Measurements from ENCODE around the gene CAPRIN2.

Gene CAPRIN2

DNA sequence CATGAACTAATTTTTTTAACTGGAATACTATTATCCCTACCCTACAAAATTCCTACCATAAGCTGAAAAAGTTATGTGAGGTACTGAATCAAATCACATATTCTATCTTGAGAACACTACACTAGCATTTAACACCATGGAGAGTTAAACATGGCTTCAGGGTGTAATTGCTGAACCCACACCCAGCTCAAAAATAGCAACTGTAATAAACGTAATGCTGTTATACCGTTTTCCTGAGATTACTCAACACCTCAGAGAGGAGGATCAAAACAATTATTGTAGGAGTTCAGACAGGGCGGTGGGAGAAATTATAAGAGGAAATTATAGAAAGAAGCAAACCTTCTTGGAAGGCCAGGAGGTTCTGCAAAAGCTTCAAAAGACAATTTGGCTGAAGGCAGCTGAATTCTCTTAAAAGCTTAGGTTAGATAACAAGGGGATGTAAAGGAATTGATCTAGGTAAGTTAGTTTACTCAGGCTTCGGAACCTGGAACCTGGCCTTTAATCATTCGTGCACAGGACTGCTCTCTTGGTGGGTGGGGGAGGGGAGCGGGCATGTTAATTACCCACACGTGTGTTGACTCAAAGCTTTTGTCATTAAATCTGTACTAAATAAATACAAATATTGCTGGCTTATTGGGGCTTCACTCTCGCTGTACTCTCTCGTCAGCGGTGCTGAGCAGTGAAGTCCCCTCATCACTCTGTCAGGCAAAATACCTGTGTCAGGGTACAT lies 47.0 kb downstream of the CAPRIN2 start:
- no peak for DNase-seq (ENCODE audit: low read depth)
- no peak overlapping the region for H3K4me3 ChIP-seq (ENCODE audit: low read length)
- TF ChIP-seq, protein P1, sequence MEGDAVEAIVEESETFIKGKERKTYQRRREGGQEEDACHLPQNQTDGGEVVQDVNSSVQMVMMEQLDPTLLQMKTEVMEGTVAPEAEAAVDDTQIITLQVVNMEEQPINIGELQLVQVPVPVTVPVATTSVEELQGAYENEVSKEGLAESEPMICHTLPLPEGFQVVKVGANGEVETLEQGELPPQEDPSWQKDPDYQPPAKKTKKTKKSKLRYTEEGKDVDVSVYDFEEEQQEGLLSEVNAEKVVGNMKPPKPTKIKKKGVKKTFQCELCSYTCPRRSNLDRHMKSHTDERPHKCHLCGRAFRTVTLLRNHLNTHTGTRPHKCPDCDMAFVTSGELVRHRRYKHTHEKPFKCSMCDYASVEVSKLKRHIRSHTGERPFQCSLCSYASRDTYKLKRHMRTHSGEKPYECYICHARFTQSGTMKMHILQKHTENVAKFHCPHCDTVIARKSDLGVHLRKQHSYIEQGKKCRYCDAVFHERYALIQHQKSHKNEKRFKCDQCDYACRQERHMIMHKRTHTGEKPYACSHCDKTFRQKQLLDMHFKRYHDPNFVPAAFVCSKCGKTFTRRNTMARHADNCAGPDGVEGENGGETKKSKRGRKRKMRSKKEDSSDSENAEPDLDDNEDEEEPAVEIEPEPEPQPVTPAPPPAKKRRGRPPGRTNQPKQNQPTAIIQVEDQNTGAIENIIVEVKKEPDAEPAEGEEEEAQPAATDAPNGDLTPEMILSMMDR (IDR thresholded peaks at IDR 0.05; ENCODE audit: insufficient read depth, low read depth, low read length, missing control alignments): no peak

DNA sequence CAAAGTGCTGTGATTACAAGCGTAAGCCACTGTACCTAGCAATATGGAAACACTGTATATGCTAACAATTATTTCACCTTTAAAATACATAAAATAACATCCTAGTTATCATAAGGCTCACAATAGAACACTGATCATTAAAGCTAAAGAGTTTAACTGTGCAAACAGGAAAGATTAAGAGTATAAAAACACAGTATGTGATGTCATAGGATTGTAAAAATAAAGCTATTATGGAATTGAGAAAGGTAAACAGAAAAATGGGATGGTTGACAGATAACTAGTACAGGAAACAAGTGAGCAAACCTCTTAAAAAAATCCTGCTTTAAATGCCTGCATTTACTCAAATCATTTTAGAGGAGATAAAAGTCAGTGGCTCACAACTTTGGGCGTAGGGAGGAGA lies 48.3 kb downstream of the CAPRIN2 start:
- no peak overlapping the region for H3K4me3 ChIP-seq (ENCODE audit: low read length)
- no peak for DNase-seq (ENCODE audit: low read depth)
- TF ChIP-seq, protein P1 (IDR thresholded peaks at IDR 0.05; ENCODE audit: insufficient read depth, low read depth, low read length, missing control alignments): no peak

DNA sequence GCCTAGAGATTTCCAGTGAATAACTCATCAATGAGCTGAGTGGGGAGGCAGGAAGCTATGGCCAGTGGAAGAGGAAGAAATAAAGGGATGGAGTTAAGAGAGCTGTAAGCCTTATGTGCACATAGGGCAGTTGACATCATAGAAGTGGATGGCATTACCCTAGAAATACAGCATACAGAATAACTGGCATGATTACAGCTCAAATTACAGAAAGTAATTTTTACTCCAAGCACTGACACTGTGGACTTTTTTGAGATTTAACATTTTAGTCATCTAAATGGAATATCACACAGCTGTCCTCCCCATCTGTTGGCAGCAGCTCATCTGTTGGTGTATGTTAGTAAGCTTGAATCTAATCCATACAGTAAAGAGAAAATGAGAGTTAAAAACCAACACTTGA lies 53.7 kb downstream of the CAPRIN2 start:
- TF ChIP-seq, protein P1 (IDR thresholded peaks at IDR 0.05; ENCODE audit: insufficient read depth, low read depth, low read length, missing control alignments): no peak
- DNase-seq (ENCODE audit: low read depth): no peak

DNA sequence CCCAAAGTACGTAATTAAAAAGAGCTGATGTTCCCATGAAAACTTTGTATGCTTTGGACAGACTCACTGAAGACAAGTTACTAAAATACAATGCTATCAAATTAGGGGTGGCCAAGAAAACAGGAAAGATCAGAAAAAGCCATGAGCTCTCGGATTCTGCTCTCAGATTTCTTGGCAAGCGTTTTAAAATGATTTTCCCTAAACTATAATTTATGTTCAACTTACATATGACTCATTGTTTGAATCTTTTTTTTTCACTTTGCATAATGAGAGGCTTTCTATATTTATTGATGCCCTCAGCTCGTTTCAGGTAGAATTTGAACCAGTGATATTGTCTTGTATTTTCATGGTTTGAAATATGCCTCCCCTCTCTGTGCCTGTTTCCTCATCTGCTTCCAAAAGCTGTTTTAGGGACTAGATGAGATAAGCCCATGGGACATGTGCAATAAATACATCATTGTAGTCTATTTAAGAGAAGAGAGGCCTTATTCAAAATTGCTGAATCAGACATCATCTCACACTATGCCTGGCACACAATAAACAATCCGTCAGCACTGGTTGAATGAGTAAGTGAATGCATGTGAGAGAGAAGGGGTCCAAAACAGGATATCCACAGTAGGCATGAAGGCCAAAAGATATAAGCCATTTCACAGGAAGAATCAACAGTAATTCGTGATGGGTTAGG lies 54.4 kb downstream of the CAPRIN2 start:
- no peak for DNase-seq (ENCODE audit: low read depth)
- TF ChIP-seq, protein P1 (IDR thresholded peaks at IDR 0.05; ENCODE audit: insufficient read depth, low read depth, low read length, missing control alignments): no peak
- H3K4me3 ChIP-seq (ENCODE audit: low read length): no peak overlapping the region

More for the DNA sequence above, 53.7 kb downstream of the CAPRIN2 start:
- no peak overlapping the region for H3K4me3 ChIP-seq (ENCODE audit: low read length)

DNA sequence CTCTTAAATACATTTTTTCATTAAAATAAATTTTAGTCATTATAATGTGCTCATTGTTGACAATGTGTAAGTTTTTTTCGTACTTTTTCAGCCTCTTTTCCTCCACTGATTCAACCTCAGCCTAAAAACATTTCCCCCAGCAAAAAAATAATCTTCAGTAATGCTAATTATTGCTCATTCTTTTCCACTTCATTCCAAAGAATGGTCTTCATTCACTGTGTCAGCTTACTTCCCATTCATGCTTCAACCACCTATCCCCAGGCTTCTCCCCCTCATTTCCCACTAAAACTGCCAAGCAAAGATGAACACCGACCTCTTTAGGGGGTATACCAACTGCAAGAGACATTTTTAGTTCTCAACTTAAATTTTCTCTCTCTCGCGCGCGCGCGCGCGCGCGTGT lies 56.4 kb downstream of the CAPRIN2 start:
- TF ChIP-seq, protein P1 (IDR thresholded peaks at IDR 0.05; ENCODE audit: insufficient read depth, low read depth, low read length, missing control alignments): no peak
- no peak overlapping the region for H3K4me3 ChIP-seq (ENCODE audit: low read length)
- no peak for DNase-seq (ENCODE audit: low read depth)

DNA sequence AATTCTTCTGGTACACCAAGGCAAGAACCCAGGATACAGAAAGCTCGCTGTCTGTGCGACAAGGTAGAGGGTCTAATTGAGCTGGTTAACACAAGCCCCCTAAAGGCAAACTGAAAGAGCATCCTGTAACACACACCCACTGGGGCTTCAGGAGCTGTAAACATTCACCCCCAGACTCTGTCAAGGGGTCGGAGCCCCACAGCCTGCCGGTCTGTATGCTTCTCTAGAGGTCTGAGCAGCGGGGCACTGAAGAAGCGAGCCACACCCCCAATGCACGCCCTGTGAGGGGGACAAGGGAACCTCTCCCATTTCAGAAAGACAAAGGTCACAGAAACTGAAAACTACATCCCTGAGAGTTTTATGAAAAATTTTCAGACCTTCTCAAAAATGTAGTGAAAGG lies 57.8 kb downstream of the CAPRIN2 start:
- TF ChIP-seq, protein P1 (IDR thresholded peaks at IDR 0.05; ENCODE audit: insufficient read depth, low read depth, low read length, missing control alignments): no peak
- no peak overlapping the region for H3K4me3 ChIP-seq (ENCODE audit: low read length)
- no peak for DNase-seq (ENCODE audit: low read depth)
